ENCODE data around the gene CASP10.

GRCh38 chr2:201149064-201149820 lies 33.7 kb upstream of the CASP10 start:
- TF ChIP-seq, protein P1, sequence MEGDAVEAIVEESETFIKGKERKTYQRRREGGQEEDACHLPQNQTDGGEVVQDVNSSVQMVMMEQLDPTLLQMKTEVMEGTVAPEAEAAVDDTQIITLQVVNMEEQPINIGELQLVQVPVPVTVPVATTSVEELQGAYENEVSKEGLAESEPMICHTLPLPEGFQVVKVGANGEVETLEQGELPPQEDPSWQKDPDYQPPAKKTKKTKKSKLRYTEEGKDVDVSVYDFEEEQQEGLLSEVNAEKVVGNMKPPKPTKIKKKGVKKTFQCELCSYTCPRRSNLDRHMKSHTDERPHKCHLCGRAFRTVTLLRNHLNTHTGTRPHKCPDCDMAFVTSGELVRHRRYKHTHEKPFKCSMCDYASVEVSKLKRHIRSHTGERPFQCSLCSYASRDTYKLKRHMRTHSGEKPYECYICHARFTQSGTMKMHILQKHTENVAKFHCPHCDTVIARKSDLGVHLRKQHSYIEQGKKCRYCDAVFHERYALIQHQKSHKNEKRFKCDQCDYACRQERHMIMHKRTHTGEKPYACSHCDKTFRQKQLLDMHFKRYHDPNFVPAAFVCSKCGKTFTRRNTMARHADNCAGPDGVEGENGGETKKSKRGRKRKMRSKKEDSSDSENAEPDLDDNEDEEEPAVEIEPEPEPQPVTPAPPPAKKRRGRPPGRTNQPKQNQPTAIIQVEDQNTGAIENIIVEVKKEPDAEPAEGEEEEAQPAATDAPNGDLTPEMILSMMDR (IDR thresholded peaks at IDR 0.05): no peak
- TF ChIP-seq POLR2A (IDR thresholded peaks at IDR 0.05): no peak

Data from esophagus squamous epithelium (tissue), 4 donors.